GM04504 (cell line): ENCODE data around the gene EXOC3L1.

ENCODE experiments used
- DNase-seq: peaks from one replicate; pipeline ENCODE4 v3.0.0-alpha.2; 2012; ENCODE audit warnings: low read depth

EXOC3L1 gene

GRCh38 chr16:67163164-67163998 lies 26.6 kb downstream of the EXOC3L1 start:
- no peak for DNase-seq

GRCh38 chr16:67162506-67163163 lies 27.3 kb downstream of the EXOC3L1 start:
- DNase-seq: no peak

- no peak for DNase-seq
Measured at GRCh38 chr16:67161595-67162058, 28.3 kb downstream of the EXOC3L1 start.

DNA sequence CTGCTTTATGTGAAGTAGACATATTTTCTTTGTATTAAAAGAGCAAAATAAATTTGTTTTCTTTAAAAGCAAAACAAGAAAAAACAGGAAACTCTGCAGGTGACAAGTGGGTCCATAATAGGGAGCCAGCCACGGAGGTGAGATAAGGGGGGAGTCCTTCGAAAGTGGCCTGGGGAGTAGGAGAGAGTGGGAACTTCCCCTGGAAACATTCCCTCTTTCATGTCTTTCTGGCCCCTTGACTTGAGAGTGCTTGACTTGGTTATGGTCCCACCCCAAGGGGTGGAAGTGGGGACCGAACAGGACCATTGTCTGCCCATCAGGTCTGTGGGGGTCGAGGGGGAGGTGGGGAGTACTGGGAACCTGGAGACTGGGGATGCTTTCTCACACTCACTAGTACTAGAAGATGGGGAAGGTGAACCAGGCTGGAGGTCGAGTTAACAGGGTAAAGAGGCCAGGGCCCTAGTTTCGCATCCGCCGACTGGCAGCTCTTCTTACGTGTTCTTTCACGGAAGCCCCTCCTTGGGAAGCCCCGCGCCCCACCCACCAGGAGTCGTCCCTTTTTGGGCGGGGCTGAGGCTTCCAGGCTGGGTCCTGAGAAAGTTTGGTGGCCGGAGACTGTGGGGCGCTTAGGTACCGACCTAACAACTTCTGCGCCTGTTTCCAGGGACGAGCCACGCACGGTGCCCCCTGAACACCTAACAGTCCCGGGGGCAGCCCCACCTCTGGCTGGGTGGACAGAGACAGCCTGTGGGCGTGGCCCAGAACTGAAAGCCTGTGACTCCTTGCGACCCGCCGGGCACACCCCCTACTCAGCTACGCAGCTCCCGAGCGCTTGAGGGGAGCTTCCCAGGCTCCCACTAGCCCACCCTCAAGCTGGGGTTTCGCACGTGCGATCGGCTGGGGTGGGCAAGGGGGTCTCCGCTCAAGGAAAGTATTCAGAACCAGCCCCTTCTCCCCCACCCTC lies 31.0 kb downstream of the EXOC3L1 start:
- no peak for DNase-seq

DNA sequence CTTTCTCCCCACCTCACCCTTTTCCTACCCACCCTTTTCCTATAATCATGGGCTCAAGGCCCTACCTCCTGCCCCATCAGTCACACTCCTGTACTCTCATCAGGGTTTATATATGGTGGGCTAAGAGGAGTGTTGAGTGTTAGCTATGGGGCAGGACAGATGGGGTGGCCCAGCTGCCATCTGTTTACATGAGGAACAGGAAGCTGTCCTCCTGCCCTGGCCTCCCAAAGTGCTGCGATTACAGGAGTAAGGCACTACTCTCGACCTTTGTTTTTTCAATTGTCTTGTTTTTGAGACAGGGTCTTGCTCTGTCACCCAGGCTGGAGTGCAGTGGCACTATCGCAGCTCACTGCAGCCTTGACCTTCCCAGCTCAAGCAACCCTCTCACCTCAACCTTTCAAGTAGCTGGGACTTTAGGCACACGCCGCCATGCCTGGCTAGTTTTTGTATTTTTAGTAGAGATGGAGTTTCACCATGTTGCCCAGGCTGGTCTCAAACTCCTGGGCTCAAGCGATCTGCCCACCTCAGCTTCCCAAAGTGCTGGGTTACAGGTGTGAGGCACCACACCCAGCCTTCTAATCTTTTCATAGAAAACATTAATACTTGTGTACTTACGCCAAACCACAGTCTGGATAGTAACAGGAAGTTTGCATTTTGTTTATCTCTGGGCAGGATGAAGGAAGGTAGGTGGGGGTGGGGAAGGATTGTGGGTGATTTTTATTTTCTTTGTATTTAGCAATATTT lies 31.9 kb downstream of the EXOC3L1 start:
- DNase-seq: no peak

GRCh38 chr16:67157106-67157748 lies 32.7 kb downstream of the EXOC3L1 start:
- no peak for DNase-seq

- DNase-seq: no peak
Measured at GRCh38 chr16:67156143-67156844, 33.6 kb downstream of the EXOC3L1 start.

DNA sequence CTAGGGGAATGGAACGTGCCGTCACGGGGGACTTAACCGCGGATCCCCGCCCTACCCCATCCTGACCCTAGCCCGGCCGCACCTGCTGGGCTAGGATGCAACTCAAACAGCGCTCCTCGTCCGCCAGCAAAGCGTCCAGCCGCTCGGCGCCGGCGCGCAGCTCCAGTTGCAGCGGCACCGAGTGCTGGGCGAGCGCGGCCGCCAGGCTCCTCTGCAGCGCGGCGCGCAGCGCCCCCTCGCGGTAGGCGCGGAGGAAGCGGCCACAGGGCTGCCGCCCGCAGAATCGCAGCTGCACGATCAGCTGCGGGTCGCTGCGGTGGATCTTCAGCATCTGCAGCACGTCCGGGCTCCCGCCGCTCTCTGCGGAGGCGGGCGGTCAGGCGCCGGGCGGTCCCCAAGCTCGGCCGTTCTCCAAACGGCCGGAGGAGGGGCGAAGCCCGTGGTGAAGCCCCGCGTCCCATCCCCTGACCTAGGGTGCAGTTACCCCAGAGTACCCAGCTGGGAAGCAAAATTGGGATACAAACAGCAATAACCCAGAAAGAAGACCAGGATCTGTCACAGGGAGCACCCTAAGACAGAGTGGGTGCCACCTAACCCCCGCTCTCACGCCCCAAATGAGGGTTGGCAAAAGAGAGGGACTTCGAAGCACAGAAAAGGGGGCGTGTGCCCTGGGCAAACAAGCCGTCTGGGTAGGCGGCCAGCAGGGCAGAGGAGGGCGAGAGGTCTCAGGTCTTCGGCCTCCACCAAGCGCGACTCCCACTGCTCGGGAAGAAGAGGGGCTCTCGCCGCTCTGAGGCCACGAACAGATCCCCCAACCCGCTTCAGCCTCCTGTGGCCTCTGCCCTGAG lies 34.4 kb downstream of the EXOC3L1 start:
- DNase-seq: peak; percentile 40

- no peak for DNase-seq
Measured at GRCh38 chr16:67154578-67155294, 35.2 kb downstream of the EXOC3L1 start.

DNA sequence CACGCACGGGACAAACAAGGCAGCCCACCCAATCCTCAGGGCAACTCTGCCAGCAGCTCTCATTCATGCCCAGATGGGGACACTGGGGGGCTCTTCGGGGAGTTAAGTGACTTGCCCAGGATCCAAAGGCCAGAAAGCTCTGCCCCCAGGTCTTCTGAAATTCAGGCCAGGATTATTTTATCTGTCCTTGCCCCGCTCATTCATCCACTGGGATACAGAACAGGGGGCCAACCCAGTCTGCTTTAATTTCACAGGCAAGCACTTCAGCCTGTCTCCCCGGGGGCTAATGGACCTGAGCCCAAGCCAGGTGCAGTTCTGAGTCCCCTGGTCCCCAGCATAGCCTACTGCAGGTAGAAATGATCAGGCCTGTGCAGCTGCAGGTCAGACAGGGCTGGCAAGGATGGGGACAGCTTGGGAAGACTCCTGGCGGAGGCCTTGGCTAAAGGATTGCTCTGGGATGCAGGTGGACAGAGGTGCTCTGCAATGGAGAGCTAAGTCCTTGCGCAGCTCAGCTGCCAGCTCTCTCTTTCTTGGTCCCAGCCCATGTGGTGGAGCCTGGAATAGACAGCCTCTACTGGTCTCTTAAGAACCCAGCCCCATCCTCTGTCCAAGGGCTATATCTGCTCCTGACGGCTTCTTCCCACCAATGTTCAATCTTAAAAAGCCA lies 38.4 kb downstream of the EXOC3L1 start:
- no peak for DNase-seq

DNA sequence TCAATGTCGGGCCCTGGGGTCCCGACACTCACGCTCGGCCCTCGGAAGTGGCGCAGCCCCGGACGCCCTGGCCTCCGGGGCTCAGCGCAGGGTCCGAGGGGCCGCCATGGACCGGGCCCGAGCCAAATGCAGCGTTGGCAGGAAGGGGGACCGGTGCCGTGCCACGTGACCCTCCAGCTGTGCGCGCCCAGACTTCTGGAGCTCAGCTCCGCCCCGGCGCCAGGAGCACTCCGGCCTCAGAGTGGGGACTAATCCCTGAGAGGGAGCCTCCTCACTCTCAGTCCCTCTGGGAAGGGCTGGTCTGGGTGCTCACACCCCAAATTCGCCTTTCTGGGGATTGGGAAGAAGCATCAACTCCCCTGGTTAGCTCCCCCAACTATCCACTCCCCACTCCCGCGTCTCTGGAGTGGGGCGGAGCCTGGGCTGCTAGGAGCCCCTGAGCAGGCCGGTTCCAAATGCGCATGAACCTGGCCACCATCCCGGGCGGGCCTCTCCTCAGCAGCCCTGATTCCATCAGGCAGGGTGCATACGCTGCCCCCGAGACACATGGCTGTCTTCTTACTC lies 39.0 kb downstream of the EXOC3L1 start, which contains the start of gene B3GNT9:
Gene B3GNT9 (minus strand): TSS at position 166 of the 564 bp plus-strand sequence. CDS start 513 bp downstream, outside the sequence.
- DNase-seq: peak; percentile 56

- DNase-seq: no peak
Measured at GRCh38 chr16:67150047-67150832, 39.7 kb downstream of the EXOC3L1 start.

- no peak for DNase-seq
Measured at GRCh38 chr16:67149276-67150046, 40.5 kb downstream of the EXOC3L1 start.

- DNase-seq: no peak
Measured at GRCh38 chr16:67148656-67149275, 41.2 kb downstream of the EXOC3L1 start.

DNA sequence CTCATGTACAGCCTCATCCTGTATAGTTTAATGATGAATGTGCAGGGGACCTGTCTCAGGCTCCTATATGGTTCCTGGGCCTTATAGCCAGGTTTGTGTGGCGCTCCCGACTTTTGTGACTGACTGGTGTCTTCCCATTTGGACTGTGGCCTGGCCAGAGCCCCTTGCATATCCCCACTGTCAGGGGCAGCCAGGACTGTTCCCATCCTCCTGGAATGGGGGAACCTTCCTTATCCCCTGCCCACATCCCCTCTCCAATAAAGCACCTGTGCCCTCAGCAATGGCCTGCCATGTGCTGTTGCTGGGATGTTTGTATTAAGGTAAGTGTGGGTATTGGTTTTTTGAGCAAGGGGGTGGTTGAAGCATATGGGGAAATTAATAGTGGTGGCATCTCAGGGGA lies 41.7 kb downstream of the EXOC3L1 start:
- DNase-seq: no peak
